Measurements from ENCODE around the gene PSMD2.

PSMD2 gene

GRCh38 chr3:184277366-184277765 lies 21.7 kb upstream of the PSMD2 start:
- Histone ChIP-seq H3K27me3 (replicated peaks; ENCODE audit: insufficient read depth, low read length) (peaks cover 53% of the 10 kb centered on the region), H3K9me2 (replicated peaks; ENCODE audit: insufficient read depth, low read length) (no peaks in the 10 kb centered on the region), H3K9me3 (replicated peaks; ENCODE audit: insufficient read depth, low read length) (no peaks in the 10 kb centered on the region), H3K27ac (ENCODE audit: low read length) (no peak overlapping the region), H3K4me3 (ENCODE audit: low read length) (no peak overlapping the region), H3K9ac (ENCODE audit: low read length) (no peak overlapping the region), H3K36me3 (replicated peaks; ENCODE audit: insufficient read depth, low read length) (no peaks in the 10 kb centered on the region), H3K79me2 (ENCODE audit: low read length) (no peaks in the 10 kb centered on the region), H4K20me1 (ENCODE audit: insufficient read depth, low read length) (no peaks in the 10 kb centered on the region), H3K4me1 (ENCODE audit: low read length) (no peaks in the 10 kb centered on the region), H3K4me2 (ENCODE audit: low read depth, low read length) (no peak overlapping the region), H3F3A (ENCODE audit: insufficient read depth, low read length) (no peaks in the 10 kb centered on the region), H2AFZ (ENCODE audit: low read length) (no peak overlapping the region)
- no peak for DNase-seq
- TF ChIP-seq EZH2phosphoT487 (IDR thresholded peaks at IDR 0.05; ENCODE audit: low read length) (no peak), EZH2 (optimal IDR thresholded peaks at IDR 0.05; ENCODE audit: low read depth, low read length) (no peak), CTCF (IDR thresholded peaks at IDR 0.05; ENCODE audit: low read length) (no peak)

DNA sequence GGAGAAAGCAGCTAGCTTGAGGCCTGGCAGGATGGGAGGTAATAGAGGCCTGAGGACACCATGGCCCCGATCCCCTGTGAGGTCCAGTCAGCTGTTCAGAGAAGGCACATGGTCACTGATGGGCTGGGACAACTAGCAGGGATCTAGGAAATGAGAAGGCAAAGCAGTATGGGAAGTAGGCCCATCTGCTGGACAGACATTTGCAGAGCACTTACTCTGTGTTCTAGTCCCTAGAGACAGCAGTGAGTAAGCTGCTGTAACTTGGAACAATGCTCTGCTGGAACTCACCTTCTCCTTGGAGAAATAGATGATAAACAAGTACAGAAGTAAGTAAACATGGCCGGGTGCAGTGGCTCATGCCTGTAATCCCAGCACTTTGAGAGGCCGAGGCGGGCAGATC lies 16.1 kb upstream of the PSMD2 start:
- no peak for TF ChIP-seq EZH2 (optimal IDR thresholded peaks at IDR 0.05; ENCODE audit: low read depth, low read length)
- TF ChIP-seq EZH2phosphoT487 (IDR thresholded peaks at IDR 0.05; ENCODE audit: low read length), result no peak
- no peak for TF ChIP-seq CTCF (IDR thresholded peaks at IDR 0.05; ENCODE audit: low read length)
- Histone ChIP-seq H4K20me1 (ENCODE audit: insufficient read depth, low read length) (no peaks in the 10 kb centered on the region), H3F3A (ENCODE audit: insufficient read depth, low read length) (no peaks in the 10 kb centered on the region), H3K79me2 (ENCODE audit: low read length) (no peaks in the 10 kb centered on the region), H3K27ac (ENCODE audit: low read length) (no peak overlapping the region), H3K4me2 (ENCODE audit: low read depth, low read length) (no peak overlapping the region), H3K27me3 (replicated peaks; ENCODE audit: insufficient read depth, low read length) (peaks cover 45% of the 10 kb centered on the region), H3K4me1 (ENCODE audit: low read length) (no peaks in the 10 kb centered on the region), H3K36me3 (replicated peaks; ENCODE audit: insufficient read depth, low read length) (no peaks in the 10 kb centered on the region), H3K9ac (ENCODE audit: low read length) (no peak overlapping the region), H3K9me3 (replicated peaks; ENCODE audit: insufficient read depth, low read length) (no peaks in the 10 kb centered on the region), H3K4me3 (ENCODE audit: low read length) (no peak overlapping the region), H2AFZ (ENCODE audit: low read length) (no peak overlapping the region), H3K9me2 (replicated peaks; ENCODE audit: insufficient read depth, low read length) (no peaks in the 10 kb centered on the region)
- no peak for DNase-seq

DNA sequence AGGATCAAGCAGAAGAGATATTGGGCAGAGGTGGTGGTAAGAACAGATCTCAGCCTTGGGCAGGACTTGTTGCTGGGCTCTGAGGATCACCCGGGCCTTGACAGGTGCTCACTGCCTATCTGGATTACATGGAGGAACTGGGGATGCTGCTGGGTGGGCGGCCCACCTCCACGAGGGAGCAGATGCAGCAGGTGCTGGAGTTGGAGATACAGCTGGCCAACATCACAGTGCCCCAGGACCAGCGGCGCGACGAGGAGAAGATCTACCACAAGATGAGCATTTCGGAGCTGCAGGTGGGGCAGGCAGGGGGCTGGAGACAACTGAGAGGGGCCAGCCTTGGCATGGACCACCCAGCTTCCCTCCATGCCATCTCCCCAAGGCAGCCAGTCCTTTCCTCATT lies 15.4 kb upstream of the PSMD2 start:
- Histone ChIP-seq H3K9me3 (replicated peaks; ENCODE audit: insufficient read depth, low read length) (no peaks in the 10 kb centered on the region), H3K9ac (ENCODE audit: low read length) (no peak overlapping the region)

More for the DNA sequence above, 15.4 kb upstream of the PSMD2 start:
- TF ChIP-seq EZH2phosphoT487 (IDR thresholded peaks at IDR 0.05; ENCODE audit: low read length), result no peak
- TF ChIP-seq EZH2 (optimal IDR thresholded peaks at IDR 0.05; ENCODE audit: low read depth, low read length), result no peak
- no peak for TF ChIP-seq CTCF (IDR thresholded peaks at IDR 0.05; ENCODE audit: low read length)
- Histone ChIP-seq H3K79me2 (ENCODE audit: low read length) (no peaks in the 10 kb centered on the region), H3K36me3 (replicated peaks; ENCODE audit: insufficient read depth, low read length) (no peaks in the 10 kb centered on the region), H4K20me1 (ENCODE audit: insufficient read depth, low read length) (no peaks in the 10 kb centered on the region), H3K4me2 (ENCODE audit: low read depth, low read length) (no peak overlapping the region), H3K9me2 (replicated peaks; ENCODE audit: insufficient read depth, low read length) (no peaks in the 10 kb centered on the region), H2AFZ (ENCODE audit: low read length) (no peak overlapping the region), H3F3A (ENCODE audit: insufficient read depth, low read length) (no peaks in the 10 kb centered on the region), H3K4me1 (ENCODE audit: low read length) (no peaks in the 10 kb centered on the region), H3K4me3 (ENCODE audit: low read length) (no peak overlapping the region), H3K27ac (ENCODE audit: low read length) (no peak overlapping the region), H3K27me3 (replicated peaks; ENCODE audit: insufficient read depth, low read length) (peaks cover 44% of the 10 kb centered on the region)
- DNase-seq, result no peak
